ENCODE measurements around the gene TMBIM6.
A peak's percentile ranks its signal among the peaks of the same experiment; 100 is the strongest.

TMBIM6 gene

DNA sequence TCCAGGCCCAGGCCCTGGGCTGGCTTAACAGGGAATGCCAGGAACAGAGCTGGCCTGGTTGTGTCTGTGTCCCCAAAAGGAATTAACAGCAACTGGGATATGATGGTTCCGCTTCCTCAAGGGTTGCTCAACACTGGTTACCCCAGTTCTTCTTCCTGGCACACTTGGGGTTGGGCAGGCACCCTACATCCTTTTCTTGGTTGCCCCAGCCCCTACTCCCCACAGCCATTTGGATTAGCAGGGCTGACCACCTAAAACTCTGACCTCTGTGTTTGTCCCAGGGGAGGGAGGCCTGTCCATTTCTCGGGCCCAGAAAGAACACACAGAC, 56.1 kb downstream of the TMBIM6 start:
- DNase-seq (ENCODE audit: low read depth), result no peak

DNA sequence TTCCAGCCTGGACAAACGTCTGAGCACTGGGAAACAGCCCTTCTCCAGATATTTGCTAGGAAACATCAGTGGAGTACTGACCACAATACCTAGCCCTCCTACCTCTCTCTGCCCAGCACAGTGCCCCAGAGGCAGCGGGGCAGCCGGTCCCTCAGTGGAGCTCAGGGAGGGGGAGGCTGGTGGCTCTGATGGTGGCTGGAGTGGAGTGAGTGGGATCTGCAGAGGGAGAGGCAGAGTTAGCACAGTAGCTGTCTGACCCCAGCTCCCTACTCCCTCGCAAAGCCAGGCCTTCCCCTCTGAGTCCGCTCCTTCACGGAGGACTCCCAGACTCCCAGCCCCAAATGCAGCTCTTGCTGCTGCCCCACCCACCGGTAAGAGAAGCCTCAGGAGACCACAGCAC, 56.9 kb downstream of the TMBIM6 start:
- no peak for DNase-seq (ENCODE audit: low read depth)

DNA sequence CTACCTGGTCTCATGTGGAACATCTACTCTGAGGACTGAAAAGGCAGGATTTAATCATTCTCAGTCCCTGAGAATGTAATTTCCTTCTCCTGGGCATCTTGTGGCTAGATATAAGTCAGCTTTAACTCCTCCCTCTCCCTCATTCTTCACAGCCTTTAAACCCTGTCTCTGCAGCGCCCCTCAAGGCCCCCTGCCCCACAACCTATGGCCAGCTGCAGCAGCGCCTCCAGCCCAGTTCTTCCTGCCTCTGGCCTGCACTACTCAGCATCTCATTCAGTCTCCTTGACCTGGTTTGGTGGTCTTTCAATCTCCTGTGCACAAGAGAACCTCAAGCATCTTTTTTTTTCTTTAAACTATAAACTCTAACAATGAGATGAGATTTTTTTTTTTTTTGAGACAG, 57.6 kb downstream of the TMBIM6 start:
- DNase-seq (ENCODE audit: low read depth), result no peak

DNA sequence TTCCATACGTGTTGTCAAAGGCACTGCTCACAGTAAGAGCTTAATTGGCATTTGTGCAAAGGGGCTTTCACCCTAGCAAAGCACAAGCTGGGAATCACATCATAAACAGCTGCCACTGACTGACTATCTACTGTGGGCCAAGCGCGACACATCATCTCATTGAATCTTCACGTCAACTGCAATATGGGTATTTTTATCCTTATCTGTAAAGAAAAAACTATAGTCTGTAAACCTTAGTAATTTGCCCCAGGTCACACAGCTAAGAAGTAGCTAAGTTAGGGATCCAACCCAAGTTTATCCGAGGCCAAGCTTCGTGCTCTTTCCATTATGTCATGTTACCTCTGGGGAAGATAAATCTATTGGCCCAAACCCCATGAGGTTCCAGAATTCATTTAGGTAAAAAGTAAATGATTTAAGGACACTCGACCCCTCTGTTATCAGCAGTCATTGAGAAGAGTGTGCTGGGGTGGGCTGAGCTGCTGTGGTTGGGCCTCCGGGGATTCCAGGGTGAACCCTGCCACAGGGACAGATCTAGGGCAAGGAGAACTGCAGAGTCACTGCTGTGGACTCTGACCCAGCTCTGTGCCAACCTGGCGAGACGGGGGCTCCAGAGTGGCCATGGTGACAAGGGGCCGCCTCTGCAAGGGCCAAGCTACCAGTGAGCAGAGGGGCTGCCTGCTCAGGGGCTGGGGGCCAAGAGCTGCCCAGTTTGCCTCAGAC, 59.2 kb downstream of the TMBIM6 start:
- DNase-seq (ENCODE audit: low read depth), result no peak

DNA sequence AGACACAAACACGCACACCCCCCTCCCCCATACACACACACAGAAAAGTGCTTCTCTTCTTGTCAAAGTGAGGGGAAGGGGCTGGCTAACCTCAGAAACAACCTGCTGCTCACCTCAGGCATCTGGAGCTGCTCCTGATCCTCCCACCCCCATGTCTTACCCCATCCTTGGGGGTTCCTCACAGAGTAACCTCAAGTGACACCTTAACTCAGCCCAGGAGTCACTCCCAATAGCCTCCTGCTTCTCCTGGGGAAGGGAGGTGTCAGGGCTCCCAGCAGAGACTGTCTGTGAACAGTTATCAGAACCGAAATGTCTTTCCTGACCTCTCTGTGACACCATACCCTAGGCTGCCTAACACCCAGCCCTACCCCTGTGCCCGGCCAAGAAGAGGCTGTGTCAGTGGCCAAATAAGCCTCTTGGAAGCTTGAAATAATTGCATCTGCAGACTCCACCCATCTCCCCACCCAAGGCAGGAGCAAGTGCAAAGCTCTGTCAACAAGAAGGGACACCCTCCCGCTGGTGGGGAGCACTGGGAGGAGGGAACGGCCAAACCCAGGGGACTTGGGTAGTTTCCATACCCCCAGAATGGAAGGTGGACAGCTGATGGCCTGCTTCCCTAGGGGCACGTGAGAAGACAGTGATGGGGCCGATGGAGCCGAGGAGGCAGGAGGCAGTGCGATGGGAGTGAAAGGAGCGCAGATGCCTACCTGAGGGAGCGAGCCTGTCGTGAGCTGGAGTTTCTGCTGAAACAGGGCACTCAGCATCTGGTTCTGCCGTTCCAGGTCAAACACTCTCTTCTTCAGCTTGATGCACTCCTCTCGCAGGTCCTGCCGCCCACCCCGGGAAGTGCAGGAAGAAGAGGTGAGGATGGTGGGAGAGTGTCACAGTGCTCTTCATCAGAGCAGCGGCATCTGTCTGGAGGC, 60.0 kb downstream of the TMBIM6 start:
- no peak for DNase-seq (ENCODE audit: low read depth)

DNA sequence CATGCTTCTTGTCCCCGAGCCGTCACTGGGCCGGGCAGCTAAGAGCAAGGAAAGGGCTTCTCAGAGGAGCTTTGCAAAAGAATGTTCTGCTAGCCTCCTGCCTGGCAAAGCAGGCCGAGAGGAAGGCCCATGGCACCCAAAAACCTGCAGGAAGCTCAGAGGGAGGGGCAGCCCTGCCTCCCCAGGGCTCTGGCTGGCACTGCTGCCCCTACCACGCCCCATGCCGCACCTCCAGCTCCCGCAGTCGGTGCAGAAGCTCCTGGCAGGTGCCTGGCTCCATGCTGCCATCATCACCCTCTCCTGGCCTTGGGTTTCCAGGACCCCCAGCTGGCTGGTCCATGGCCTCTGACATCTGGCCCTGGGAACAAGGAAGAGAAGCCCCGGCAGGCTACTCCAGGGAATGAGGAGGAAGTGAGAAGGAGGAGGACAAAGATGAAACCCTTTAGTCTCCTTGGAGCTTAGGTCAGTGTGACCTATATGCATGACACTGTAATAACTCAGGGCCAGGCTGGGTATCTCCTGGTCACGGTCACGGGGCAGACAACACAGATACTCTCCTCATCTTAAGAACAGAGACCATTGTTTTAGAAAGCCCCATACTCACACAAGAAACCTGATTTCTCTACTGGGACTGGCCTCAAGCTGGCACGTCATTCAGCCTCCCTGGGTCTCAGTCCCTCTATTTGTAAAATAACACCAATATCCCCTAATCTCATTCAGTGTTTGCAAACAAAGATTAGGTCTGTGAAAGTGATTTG, 62.5 kb downstream of the TMBIM6 start:
- DNase-seq (ENCODE audit: low read depth), result no peak

DNA sequence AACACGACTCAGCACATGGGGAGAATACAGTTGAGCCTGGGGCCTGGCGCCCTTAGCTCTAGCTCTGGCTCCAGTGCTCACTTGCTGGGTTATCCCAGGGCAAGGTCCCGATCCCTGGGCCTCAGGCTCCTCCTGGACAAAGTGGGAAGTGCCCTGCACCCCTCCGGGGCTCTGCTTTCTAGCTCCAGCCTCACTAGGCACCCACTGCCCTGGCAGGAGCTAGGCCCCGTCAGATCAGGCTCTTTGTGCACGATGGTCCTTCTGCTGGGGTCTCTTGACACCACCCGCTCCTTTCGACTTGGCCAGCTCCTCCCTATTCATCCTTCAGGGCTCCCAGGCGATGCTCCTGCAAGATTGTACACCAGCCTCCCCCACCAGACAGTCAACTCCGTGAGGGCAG, 63.5 kb downstream of the TMBIM6 start:
- DNase-seq (ENCODE audit: low read depth), result no peak

DNA sequence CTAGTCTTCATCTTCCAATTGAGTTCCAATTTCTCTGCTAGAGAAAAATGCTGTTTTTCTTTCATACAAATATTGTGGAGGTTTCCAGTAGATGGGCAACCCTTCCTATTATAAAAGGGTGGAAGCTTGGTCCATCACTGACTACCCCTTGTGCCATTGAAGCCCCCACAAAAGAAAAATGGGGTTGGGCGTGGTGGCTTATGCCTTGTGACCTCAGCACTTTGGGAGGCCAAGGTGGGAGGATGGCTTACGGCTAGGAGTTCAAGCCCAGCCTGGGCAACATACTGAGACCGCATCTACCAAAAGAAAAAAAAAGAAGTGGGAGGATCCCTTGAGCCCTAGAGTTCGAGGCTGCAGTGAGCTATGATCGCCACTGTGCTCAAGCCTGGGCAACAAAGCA, 64.1 kb downstream of the TMBIM6 start:
- no peak for DNase-seq (ENCODE audit: low read depth)

DNA sequence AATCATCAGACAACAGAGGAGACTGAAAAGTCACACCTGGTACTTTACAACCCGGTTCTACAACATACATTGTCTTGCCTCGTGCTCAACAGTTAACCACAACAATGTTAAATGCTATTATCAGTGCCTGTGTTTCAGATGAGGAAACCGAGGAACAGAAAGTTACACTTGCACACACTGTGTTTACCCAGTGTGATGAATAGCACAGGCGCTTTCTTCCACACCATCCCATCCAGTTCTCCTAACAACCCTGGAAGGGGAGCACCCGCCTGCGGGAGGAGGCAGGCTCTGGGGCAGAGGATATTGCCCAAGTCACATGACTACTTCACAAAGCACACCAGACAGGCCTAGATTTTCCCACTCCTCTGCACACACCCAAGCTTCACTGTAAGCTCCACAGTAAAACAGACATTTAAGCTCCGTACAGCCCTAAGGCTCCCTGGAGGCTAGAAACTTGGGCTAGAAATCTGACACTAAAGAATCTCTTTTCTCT, 65.0 kb downstream of the TMBIM6 start:
- no peak for DNase-seq (ENCODE audit: low read depth)

DNA sequence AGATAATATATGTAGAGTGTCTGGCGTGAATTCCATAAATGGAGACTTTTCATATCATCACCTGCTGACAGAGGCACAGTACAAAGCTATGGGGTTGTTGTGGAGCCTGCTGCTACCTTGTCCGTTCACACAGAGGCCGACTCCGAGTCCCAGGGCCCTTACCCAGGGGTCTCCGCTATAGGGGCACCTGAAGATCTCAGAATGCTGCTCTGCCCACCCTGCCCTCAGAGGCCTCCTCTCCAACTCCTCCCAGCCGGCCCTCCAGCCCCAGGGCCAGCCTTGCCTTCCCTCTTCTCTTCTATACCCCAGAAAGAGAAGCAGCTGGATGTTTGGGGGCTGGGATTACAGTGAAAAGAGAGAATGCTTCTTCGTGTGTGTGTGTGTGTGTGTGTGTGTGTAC, 65.5 kb downstream of the TMBIM6 start:
- DNase-seq (ENCODE audit: low read depth), result no peak

DNA sequence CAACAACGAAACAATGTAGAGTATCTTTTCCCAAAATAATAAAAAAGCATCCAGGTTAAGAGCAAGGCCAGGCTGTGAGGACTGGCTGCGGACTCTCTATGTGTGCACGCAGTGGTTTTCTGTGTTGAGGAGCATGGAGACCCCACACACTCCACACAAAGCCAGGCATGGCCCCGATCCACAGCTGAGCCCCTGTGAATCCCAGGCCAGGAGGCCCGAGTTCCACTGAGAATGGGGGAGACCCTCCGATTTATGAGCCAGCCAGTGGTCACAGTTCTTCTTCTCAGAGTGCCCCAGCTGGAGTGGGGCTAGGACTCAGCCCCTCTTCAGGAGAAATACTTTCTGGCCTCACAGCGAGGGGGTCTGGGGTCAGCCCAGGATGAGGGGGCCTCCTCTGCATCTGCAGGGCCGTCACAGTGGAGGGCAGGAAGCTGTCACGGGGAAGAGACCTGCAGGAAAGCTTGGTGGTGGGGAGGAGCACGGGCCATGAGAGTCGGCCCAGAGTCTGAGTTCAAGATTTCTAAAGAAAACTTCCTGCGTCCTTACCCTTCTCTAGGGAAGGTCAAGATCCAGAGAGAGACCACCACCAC, 66.7 kb downstream of the TMBIM6 start:
- no peak for DNase-seq (ENCODE audit: low read depth)

DNA sequence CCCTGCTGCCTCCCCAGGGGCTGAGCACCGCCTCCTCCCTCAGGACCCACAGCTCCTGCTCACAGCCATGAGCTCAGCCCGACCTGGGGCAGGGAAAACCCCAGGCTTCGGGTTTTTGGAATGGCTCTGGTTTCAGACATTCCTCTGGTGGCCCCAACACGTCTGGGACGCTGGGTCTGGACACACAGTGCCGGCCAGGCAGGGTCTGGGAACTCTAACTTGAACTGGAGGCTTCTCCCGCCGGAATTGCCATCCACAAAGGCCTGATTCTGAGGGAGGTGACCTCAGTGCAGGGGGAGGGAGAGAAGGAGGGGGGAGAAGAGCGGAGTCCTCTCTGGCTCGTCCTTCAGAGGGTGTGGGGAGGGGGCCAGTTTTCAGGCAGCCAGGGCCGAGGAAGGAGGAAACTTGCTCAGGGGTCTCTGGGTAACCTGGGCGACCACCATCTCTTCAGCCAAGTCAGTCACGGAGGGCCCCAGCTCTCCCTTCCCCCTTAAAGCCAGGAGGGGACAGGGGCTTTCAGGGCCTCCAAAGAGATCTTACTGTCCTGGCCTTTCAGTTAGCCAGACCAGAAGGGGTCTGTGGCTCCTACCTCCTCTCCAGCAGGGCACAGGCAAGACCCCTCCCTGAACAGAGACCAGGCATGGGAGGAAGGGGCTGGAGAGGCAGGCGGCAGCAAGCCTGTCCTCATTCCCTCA, 67.5 kb downstream of the TMBIM6 start:
- DNase-seq (ENCODE audit: low read depth), result peak; percentile 35

DNA sequence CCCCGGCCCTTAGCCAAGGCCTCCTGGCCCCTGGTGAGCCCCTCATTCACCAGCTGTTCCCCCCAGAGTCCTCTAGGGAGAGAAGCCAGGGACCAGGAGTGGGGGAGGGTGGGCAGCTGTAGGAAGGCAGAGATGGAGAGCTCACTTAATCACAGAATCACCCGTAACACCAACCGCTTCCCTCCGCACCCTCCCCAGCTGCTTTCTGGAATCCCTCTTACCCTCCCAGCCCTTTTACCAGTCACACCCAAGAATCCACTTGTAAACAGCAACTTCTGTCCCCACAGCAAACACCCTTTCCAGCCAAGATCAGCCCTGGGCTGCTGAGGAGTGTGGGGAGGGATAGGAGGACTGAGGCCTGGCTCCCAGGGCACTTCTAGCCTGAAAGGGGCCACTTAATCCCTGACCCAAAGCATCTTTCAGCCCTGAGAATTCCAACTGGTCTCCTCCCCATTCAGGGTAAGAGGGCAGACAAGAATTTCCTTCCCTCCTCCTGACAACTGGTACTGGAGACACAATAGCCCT, 68.1 kb downstream of the TMBIM6 start:
- DNase-seq (ENCODE audit: low read depth), result no peak

DNA sequence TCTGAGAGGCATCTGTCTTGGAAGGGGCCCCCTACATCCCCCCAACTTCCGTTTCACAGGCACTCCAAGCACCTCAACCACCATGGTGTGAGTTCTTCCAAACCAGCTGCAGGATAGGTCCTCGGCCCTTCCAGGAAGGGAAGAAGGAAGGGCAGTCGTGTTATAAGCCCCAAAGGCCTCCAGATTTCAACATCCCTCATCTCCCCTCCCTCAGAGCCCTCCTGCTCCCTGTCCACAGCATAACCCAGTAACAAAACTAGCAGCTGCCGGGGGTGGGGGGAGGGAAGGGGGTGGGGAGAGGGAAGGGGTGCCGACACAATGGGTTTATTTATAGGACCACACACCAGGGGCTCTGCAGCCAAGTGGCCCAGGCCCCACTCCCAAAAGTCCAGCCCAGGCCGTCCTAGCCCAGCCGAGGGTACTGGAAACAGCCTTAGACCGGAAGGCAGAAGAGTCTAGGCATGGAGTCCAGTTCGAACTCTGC, 68.6 kb downstream of the TMBIM6 start:
- no peak for DNase-seq (ENCODE audit: low read depth)

DNA sequence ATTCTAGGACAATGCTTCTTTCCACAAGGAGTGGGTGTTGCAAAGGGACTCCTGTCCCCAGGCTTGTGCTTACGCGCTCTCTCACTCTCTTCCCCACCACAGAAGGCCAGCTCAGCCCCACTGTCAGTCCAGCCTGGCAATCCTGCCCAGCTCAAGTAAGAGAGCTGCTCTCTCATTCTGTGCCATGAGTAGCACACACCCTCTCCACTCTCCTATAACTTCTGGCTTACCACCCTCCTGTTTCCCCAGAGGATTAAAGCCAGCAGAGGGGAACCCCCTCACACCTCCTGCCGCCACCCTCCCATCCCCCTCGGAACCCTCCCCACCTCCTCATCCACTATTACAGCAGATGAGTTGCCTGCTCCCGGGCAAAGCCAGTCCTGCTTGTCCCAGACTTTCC, 69.8 kb downstream of the TMBIM6 start:
- no peak for DNase-seq (ENCODE audit: low read depth)

DNA sequence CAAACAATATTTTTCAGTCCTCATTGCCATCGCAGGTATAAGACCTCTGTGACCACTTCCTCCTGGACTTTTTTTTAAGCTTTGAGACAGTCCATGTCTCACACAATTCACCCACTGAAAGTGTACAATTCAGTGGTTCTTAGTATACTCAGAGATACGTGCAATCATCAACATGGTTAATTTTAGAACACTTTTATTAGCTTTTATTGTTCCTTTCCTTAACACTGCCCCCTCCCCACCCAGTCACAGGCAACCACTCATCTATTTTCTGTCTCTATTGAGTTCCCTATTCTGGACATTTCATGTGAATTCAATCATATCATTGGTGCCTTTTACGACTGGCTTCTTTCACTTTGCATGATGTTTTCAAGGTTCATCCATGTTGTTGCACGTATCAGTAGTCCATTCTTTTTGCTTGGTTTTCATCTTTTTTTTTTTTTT, 70.6 kb downstream of the TMBIM6 start:
- no peak for DNase-seq (ENCODE audit: low read depth)

DNA sequence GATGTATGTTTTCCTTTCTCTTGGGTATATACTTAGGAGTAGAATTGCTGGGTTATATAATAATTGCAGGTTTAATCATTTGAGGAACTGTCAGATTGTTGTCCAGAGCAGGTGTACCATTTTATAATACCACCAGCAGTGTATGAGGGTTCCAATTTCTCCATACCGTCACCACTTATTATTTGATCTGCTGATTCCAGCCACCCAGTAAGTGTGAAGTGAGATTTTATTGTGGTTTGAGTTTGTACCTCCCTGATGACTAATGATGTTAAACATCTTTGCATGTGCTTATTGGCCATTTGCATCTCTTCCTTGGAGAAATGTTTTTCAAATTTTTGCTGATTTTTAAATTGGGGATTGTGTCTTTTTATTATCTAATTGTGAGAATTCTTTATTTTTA, 71.8 kb downstream of the TMBIM6 start:
- DNase-seq (ENCODE audit: low read depth), result peak; percentile 27
